Trophoblast cell (in vitro differentiated cells and primary cell): ENCODE data around the gene MOGAT1.
A peak's percentile ranks its signal among the peaks of the same experiment; 100 is the strongest.

Experiments
- DNase-seq, 2 donors: peaks; one replicate each; pipeline ENCODE4 v3.0.0-alpha.2; 2016
- H2AFZ ChIP-seq: 2 replicates; pipeline ENCODE4 v1.6.1; 2013; ENCODE audit warnings: low read length, moderate library complexity, mild to moderate bottlenecking; ENCODE audit not compliant: insufficient read depth, poor library complexity
- H2AK5ac ChIP-seq: 2 replicates; pipeline ENCODE4 v1.6.1; 2013; ENCODE audit warnings: mild to moderate bottlenecking, low read length
- H2BK120ac ChIP-seq: 2 replicates; pipeline ENCODE4 v1.6.1; 2013; ENCODE audit warnings: low read length, mild to moderate bottlenecking, moderate library complexity; ENCODE audit not compliant: insufficient read depth, poor library complexity
- H2BK12ac ChIP-seq: 2 replicates; pipeline ENCODE4 v1.6.1; 2013; ENCODE audit warnings: mild to moderate bottlenecking, low read length, moderate library complexity
- H2BK5ac ChIP-seq: 2 replicates; pipeline ENCODE4 v1.6.1; 2013; ENCODE audit warnings: low read length, low read depth, moderate library complexity, mild to moderate bottlenecking; ENCODE audit not compliant: poor library complexity
- H3K14ac ChIP-seq: 2 replicates; pipeline ENCODE4 v1.6.1; 2013; ENCODE audit warnings: mild to moderate bottlenecking, low read length
- H3K18ac ChIP-seq: 2 replicates; pipeline ENCODE4 v1.6.1; 2013; ENCODE audit warnings: mild to moderate bottlenecking, low read length
- H3K23ac ChIP-seq: 2 replicates; pipeline ENCODE4 v1.6.1; 2013; ENCODE audit warnings: low read length
- H3K27ac ChIP-seq: 2 replicates; pipeline ENCODE4 v1.5.1; 2013; ENCODE audit warnings: low read depth, mild to moderate bottlenecking, inconsistent platforms, low read length, moderate library complexity
- H3K27me3 ChIP-seq: 2 replicates; pipeline ENCODE4 v1.6.1; 2013; ENCODE audit warnings: inconsistent platforms, mild to moderate bottlenecking, low read length, moderate library complexity; ENCODE audit not compliant: insufficient read depth
- H3K36me3 ChIP-seq, 2 experiments: 1 replicate in 1 of 2; 2 replicates in 1 of 2; pipeline ENCODE4 v1.6.1; 2013; ENCODE audit warnings: low read length in 2 of 2, mild to moderate bottlenecking in 2 of 2, moderate library complexity in 1 of 2; ENCODE audit not compliant: insufficient read depth in 2 of 2, control insufficient read depth in 1 of 2
- H3K4ac ChIP-seq: 2 replicates; pipeline ENCODE4 v1.6.1; 2013; ENCODE audit warnings: low read depth, mild to moderate bottlenecking, low read length, moderate library complexity
- H3K4me1 ChIP-seq, 2 experiments: 1 replicate in 1 of 2; 2 replicates in 1 of 2; pipeline ENCODE4 v1.6.1; 2013; ENCODE audit warnings: low read length in 2 of 2, mild to moderate bottlenecking in 2 of 2, moderate library complexity in 1 of 2; ENCODE audit not compliant: insufficient read depth in 2 of 2, control insufficient read depth in 1 of 2
- H3K4me2 ChIP-seq: 2 replicates; pipeline ENCODE4 v1.6.1; 2013; ENCODE audit warnings: inconsistent platforms, mild to moderate bottlenecking, low read length, moderate library complexity
- H3K4me3 ChIP-seq: 2 replicates; pipeline ENCODE4 v1.5.1; 2013; ENCODE audit warnings: mild to moderate bottlenecking, low read depth, low read length, inconsistent platforms
- H3K79me1 ChIP-seq: one replicate; pipeline ENCODE4 v1.6.1; 2013; ENCODE audit warnings: low read length
- H3K79me2 ChIP-seq: 2 replicates; pipeline ENCODE4 v1.6.1; 2013; ENCODE audit warnings: low read length, mild to moderate bottlenecking; ENCODE audit not compliant: control insufficient read depth, insufficient read depth, poor library complexity
- H3K9ac ChIP-seq: 2 replicates; pipeline ENCODE4 v1.6.1; 2013; ENCODE audit warnings: mild to moderate bottlenecking, low read length
- H3K9me3 ChIP-seq: 2 replicates; pipeline ENCODE4 v1.6.1; 2013; ENCODE audit warnings: low read depth, mild to moderate bottlenecking, control low read depth, inconsistent platforms, low read length; ENCODE audit not compliant: insufficient read depth
- H4K12ac ChIP-seq: 2 replicates; pipeline ENCODE4 v1.6.1; 2013; ENCODE audit warnings: low read depth, mild to moderate bottlenecking, low read length, moderate library complexity
- H4K8ac ChIP-seq: 2 replicates; pipeline ENCODE4 v1.6.1; 2013; ENCODE audit warnings: low read depth, mild to moderate bottlenecking, low read length, moderate library complexity
- H4K91ac ChIP-seq: one replicate; pipeline ENCODE4 v1.6.1; 2013; ENCODE audit warnings: low read depth, mild to moderate bottlenecking, low read length, moderate library complexity
- WGBS: extraction: QIAGEN DNeasy Blood & Tissue Kit; methylation state at CpG from one replicate; pipeline ENCODE4 v1.1.7; 2013; ENCODE audit warnings: missing lambda C conversion rate; ENCODE audit not compliant: insufficient read length, insufficient coverage; ENCODE audit errors: extremely low coverage; 5-methylcytosine and 5-hydroxymethylcytosine counted together

The MOGAT1 gene

DNA sequence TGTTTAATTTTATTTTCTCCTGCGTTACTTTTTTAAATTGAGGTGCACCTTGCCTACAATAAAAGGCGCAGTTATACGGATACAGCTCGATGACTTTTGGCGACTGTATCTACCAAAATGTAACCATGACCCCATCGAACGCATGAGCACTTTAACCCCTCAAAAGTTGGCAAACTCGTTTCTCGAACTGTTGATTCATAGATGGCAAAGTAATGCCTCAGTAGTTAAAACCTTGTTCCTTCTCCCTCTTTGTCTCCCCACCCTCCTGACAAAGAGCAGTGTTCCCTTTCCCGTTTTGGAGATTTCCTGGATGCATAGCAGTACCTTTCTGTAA lies 577 bp downstream of the MOGAT1 start:
- Histone ChIP-seq H3K79me2 (no peaks in the 10 kb centered on the region), H4K91ac (no peak overlapping the region), H3K18ac (no peak overlapping the region), H3K4ac (no peak overlapping the region), H3K23ac (no peak overlapping the region), H2BK12ac (no peak overlapping the region), H4K8ac (no peak overlapping the region), H2AK5ac (no peak overlapping the region), H3K27me3 (peaks cover 5% of the 10 kb centered on the region), H3K9me3 (no peaks in the 10 kb centered on the region), H4K12ac (no peak overlapping the region), H3K4me2 (peak overlapping the region; percentile 98), H2BK5ac (no peak overlapping the region), H3K27ac (no peak overlapping the region), H3K4me3 (no peak overlapping the region), H2BK120ac (no peak overlapping the region), H3K9ac (no peak overlapping the region), H3K14ac (no peak overlapping the region), H3K4me1 (peaks cover 9 to 18% of the 10 kb centered on the region in 2 experiments), H3K36me3 (no peaks in the 10 kb centered on the region), H3K79me1 (no peaks in the 10 kb centered on the region), H2AFZ (no peak overlapping the region)
- WGBS, result no CpG with 5 or more reads among the region's 10 CpGs
- peak in 1 of 2 donors; percentile 4 for DNase-seq

DNA sequence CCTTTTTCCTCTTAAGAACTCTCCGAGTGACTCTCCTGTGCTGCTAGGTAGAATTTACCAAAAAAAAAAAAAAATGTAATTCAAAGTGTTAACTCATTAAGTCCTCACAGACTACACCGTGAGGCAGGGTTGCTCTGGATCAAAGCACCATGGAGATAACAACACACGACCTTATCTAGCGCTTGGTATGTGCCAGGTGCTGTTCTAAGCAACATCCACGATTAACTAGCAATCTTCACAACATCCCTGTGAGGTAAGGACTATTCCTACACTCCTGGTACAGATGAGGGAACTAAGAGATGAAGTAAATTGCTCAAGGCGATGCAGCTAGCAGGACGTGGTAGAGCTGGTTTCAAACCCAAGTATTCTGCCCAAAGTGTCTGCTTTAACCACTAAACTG lies 1.8 kb downstream of the MOGAT1 start:
- Histone ChIP-seq H3K4ac (no peak overlapping the region), H2BK12ac (no peak overlapping the region), H3K4me3 (no peak overlapping the region), H3K23ac (no peak overlapping the region), H2BK120ac (no peak overlapping the region), H3K14ac (no peak overlapping the region), H3K79me2 (no peaks in the 10 kb centered on the region), H3K36me3 (no peaks in the 10 kb centered on the region), H2AK5ac (no peak overlapping the region), H3K27ac (no peak overlapping the region), H4K12ac (no peak overlapping the region), H3K9me3 (no peaks in the 10 kb centered on the region), H3K27me3 (peaks cover 5% of the 10 kb centered on the region), H2AFZ (no peak overlapping the region), H3K4me2 (no peak overlapping the region), H2BK5ac (no peak overlapping the region), H3K4me1 (peaks cover 9 to 20% of the 10 kb centered on the region in 2 experiments), H3K18ac (no peak overlapping the region), H4K91ac (no peak overlapping the region), H3K9ac (no peak overlapping the region), H3K79me1 (no peaks in the 10 kb centered on the region), H4K8ac (no peak overlapping the region)
- no CpG with 5 or more reads among the region's 7 CpGs for WGBS
- DNase-seq, result peak; percentile 40 to 85

DNA sequence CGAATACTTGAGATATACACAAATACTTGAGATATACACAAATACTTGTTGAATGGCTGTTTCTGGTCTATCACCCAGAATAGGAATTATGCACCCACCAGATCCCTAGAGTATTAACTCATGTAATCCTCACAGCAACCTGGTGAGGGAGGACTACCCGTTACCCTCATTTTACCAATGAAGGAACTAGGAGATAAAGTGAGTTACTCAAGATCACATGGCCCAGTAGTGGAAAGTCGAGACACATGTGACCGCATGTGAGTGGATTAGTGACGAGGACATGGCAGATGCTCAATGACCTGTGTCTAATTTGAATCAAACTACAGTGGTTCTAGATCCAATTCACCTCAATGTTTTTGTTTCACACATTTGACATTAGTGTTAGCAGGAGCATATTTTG lies 2.4 kb downstream of the MOGAT1 start:
- H3K18ac ChIP-seq, result no peak overlapping the region
- no peak overlapping the region for H2AK5ac ChIP-seq
- WGBS, result no CpG with 5 or more reads among the region's 5 CpGs
- peaks cover 5% of the 10 kb centered on the region for H3K27me3 ChIP-seq
- no peaks in the 10 kb centered on the region for H3K9me3 ChIP-seq
- no peak overlapping the region for H3K14ac ChIP-seq
- H3K4ac ChIP-seq, result no peak overlapping the region
- H4K12ac ChIP-seq, result no peak overlapping the region
- H3K4me3 ChIP-seq, result no peak overlapping the region
- H4K8ac ChIP-seq, result no peak overlapping the region
- no peak overlapping the region for H3K23ac ChIP-seq
- peak in 1 of 2 donors; percentile 24 for DNase-seq
- H3K36me3 ChIP-seq, result no peaks in the 10 kb centered on the region
- H3K79me2 ChIP-seq, result no peaks in the 10 kb centered on the region
- H3K9ac ChIP-seq, result no peak overlapping the region
- no peak overlapping the region for H2BK5ac ChIP-seq
- H3K79me1 ChIP-seq, result no peaks in the 10 kb centered on the region
- no peak overlapping the region for H4K91ac ChIP-seq
- no peak overlapping the region for H2AFZ ChIP-seq
- H3K27ac ChIP-seq, result no peak overlapping the region
- no peak overlapping the region for H2BK120ac ChIP-seq
- no peak overlapping the region for H3K4me2 ChIP-seq
- peaks cover 9 to 20% of the 10 kb centered on the region in 2 experiments for H3K4me1 ChIP-seq
- H2BK12ac ChIP-seq, result no peak overlapping the region

DNA sequence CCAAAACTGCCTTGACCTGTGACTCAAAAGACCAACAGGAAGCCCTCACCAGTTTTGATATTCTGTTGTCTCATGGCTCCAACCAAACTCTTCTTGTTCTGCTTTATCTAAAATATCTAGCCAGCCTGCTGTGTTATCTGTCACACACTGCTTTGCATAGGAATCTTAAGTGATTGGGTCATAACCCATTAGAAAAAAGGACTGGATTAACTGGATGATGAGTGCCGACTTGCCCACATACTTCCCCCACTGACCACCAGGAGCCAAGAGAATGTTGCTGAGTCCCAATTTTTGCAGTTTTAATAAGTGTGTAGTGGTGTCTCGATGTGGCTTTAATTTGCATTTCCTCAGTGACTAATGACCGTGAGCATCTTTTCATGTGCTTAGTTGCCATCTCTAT lies 6.5 kb downstream of the MOGAT1 start:
- Histone ChIP-seq H3K79me2 (no peaks in the 10 kb centered on the region), H2AK5ac (no peak overlapping the region), H3K18ac (no peak overlapping the region), H3K23ac (no peak overlapping the region), H3K4me3 (no peak overlapping the region), H4K8ac (no peak overlapping the region), H2BK12ac (no peak overlapping the region), H3K27me3 (no peaks in the 10 kb centered on the region), H4K12ac (no peak overlapping the region), H3K79me1 (no peaks in the 10 kb centered on the region), H3K9me3 (no peaks in the 10 kb centered on the region), H4K91ac (no peak overlapping the region), H2BK120ac (no peak overlapping the region), H3K4me2 (no peak overlapping the region), H3K9ac (no peak overlapping the region), H3K36me3 (no peaks in the 10 kb centered on the region), H3K14ac (no peak overlapping the region), H2BK5ac (no peak overlapping the region), H3K4ac (no peak overlapping the region), H2AFZ (no peak overlapping the region), H3K4me1 (peaks cover 0 to 4% of the 10 kb centered on the region in 2 experiments), H3K27ac (no peak overlapping the region)
- DNase-seq, result peak; percentile 21 to 71
- WGBS, result no CpG with 5 or more reads among the region's 3 CpGs
